ENCODE measurements around the gene BIK. TPM values are rescaled to one million over a fixed set of nuclear protein-coding genes. Genes with fewer than 3 reads are reported as not detected.

Gene BIK
- total RNA-seq, 6 donors from 2014 or later = 2.3 to 6.2 (median 2.7) TPM; not detected in 2

- H3K27ac ChIP-seq = no peak overlapping the region
- TF ChIP-seq POLR2AphosphoS5 (IDR thresholded peaks at IDR 0.05) (no peak), EP300 (IDR thresholded peaks at IDR 0.05) (no peak), CTCF (IDR thresholded peaks at IDR 0.05) (no peak), POLR2A (IDR thresholded peaks at IDR 0.05) (no peak)
- no peaks in the 10 kb centered on the region for H3K4me1 ChIP-seq
- H3K4me3 ChIP-seq = no peak overlapping the region
- ATAC-seq (ENCODE audit: low FRiP score in 2 of 2) (no peak), DNase-seq (no peak)
- WGBS, 2 donors = 90 to 98% methylated on average over 5 to 12 of the region's 12 CpGs
- peaks cover 10 to 75% (median 58%) of the 10 kb centered on the region in 4 donors for H3K36me3 ChIP-seq
- no peaks in the 10 kb centered on the region for H3K9me3 ChIP-seq
- no peaks in the 10 kb centered on the region for H3K27me3 ChIP-seq
Observed at GRCh38 chr22:43171607-43172006, 61.1 kb downstream of the BIK start.

- TF ChIP-seq POLR2A (IDR thresholded peaks at IDR 0.05) (no peak), CTCF (IDR thresholded peaks at IDR 0.05) (no peak), POLR2AphosphoS5 (IDR thresholded peaks at IDR 0.05) (no peak), EP300 (IDR thresholded peaks at IDR 0.05) (no peak)
- no peak overlapping the region for H3K4me3 ChIP-seq
- H3K36me3 ChIP-seq = peaks cover 10 to 74% (median 58%) of the 10 kb centered on the region in 4 donors
- ATAC-seq (ENCODE audit: low FRiP score in 2 of 2) (no peak), DNase-seq (peak in 1 of 2 donors; percentile 60)
- H3K9me3 ChIP-seq = no peaks in the 10 kb centered on the region
- no peaks in the 10 kb centered on the region for H3K4me1 ChIP-seq
- no peak overlapping the region for H3K27ac ChIP-seq
- 94% methylated on average over 19 of the region's 19 CpGs for WGBS, 2 donors
- no peaks in the 10 kb centered on the region for H3K27me3 ChIP-seq
Observed at GRCh38 chr22:43172191-43172590, 61.6 kb downstream of the BIK start.

DNA sequence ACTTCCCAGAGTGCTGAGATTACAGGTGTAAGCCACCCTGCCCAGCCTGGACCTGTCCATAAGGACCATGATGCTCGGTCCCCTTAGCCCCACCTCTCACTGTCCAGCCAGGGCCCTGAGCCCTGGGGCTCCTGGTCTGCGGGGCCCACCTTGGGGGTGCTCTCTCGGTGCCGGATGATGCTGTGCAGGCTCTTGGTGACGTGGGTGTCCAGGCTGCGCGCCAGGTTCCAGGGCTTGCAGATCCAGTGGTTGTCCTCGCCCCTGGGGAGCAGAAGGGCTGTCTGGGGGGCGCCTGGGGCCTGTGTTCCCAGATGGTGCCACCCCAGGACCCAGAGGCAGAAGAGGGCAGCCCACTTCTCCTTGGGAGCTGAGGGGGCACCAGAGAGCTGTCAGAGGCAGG, 63.0 kb downstream of the BIK start:
- H3K4me3 ChIP-seq = no peak overlapping the region
- H3K9me3 ChIP-seq = no peaks in the 10 kb centered on the region
- H3K27me3 ChIP-seq = no peaks in the 10 kb centered on the region
- H3K36me3 ChIP-seq = peaks cover 10 to 69% (median 51%) of the 10 kb centered on the region in 4 donors
- ATAC-seq (ENCODE audit: low FRiP score in 2 of 2) = no peak
- 92% methylated on average over 8 of the region's 9 CpGs; no CpG with 5 or more reads in 1 of the 2 donors for WGBS, 2 donors
- H3K27ac ChIP-seq = no peak overlapping the region
- no peak for TF ChIP-seq CTCF (IDR thresholded peaks at IDR 0.05)
- TF ChIP-seq EP300 (IDR thresholded peaks at IDR 0.05) = no peak
- TF ChIP-seq POLR2AphosphoS5 (IDR thresholded peaks at IDR 0.05) = no peak
- no peak for TF ChIP-seq POLR2A (IDR thresholded peaks at IDR 0.05)
- no peaks in the 10 kb centered on the region for H3K4me1 ChIP-seq
- no peak for DNase-seq

DNA sequence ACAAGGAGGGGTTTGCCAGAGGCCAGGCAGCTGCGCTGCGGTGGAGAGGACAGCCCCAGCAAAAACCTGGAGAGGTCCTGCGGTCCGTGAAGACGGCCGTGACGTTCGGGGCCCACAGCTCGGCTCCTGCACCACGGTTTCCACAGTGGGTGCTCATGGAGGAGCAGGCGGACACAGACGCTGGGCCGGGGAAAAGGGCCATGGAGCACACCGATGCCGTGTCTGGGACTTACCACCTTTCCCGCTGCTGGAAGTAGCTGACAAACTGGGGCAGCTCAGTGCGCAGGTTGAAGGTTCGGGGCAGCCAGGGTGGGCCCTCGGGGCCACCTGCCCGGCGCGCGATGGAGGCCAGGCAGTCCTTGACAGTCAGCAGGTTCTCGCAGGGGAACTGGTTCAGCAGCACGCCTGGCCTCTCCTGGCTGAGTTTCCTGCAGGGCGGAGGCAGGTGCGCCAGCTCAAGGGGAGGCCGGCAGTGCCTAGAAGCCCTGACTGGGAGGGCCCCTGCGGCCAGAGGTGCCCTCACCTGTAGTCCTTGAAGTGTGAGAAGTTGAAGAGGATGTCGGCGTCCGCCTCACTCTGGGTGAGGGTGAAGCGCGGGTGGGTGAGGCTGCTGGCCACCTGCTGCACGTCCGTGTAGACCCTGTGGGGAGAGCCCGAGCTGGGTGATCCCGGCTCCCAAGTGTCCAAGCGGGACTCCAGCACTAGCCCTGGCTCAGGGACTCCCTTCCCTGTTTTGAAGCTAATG, 63.6 kb downstream of the BIK start:
- no peak overlapping the region for H3K27ac ChIP-seq
- H3K9me3 ChIP-seq = no peaks in the 10 kb centered on the region
- DNase-seq = no peak
- H3K27me3 ChIP-seq = no peaks in the 10 kb centered on the region
- TF ChIP-seq POLR2A (IDR thresholded peaks at IDR 0.05) = no peak
- TF ChIP-seq CTCF (IDR thresholded peaks at IDR 0.05) = no peak
- TF ChIP-seq EP300 (IDR thresholded peaks at IDR 0.05) = no peak
- TF ChIP-seq POLR2AphosphoS5 (IDR thresholded peaks at IDR 0.05) = no peak
- 95% methylated on average over 22 to 37 of the region's 39 CpGs for WGBS, 2 donors
- no peak overlapping the region for H3K4me3 ChIP-seq
- H3K36me3 ChIP-seq = peaks cover 10 to 71% (median 54%) of the 10 kb centered on the region in 4 donors
- no peaks in the 10 kb centered on the region for H3K4me1 ChIP-seq
- ATAC-seq (ENCODE audit: low FRiP score in 2 of 2) = no peak

Data from upper lobe of left lung (tissue), 6 donors.